ENCODE data around the gene WDR37. TPM values are rescaled to one million over a fixed set of nuclear protein-coding genes. Genes with fewer than 3 reads are reported as not detected.

Gene WDR37
- total and polyA plus RNA-seq, 10 donors = 8.4 to 60.6 (median 33.9) TPM

DNA sequence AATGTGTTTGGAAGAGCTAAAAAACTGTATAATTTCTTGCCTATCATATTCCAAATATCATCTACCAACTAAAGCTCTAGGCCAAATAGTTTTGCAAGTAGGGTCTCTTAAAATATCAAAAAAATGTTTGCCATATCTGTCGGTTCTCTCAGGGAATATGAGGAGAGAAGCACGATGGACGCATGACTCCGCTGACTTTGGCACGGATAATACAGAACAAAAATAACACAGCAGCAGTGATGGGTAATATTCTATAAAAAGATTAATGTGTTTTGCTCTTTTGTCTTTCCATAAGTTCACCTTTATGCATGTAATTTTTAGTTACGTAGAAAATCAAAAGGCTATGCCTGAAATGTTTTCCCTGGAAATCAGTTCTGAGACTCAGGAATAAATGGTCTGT lies 29.6 kb upstream of the WDR37 start:
- intact Hi-C loops (cut with DNase I; ENCODE audit: low total_unique reads) = no loop called here
- TF ChIP-seq, protein P1, sequence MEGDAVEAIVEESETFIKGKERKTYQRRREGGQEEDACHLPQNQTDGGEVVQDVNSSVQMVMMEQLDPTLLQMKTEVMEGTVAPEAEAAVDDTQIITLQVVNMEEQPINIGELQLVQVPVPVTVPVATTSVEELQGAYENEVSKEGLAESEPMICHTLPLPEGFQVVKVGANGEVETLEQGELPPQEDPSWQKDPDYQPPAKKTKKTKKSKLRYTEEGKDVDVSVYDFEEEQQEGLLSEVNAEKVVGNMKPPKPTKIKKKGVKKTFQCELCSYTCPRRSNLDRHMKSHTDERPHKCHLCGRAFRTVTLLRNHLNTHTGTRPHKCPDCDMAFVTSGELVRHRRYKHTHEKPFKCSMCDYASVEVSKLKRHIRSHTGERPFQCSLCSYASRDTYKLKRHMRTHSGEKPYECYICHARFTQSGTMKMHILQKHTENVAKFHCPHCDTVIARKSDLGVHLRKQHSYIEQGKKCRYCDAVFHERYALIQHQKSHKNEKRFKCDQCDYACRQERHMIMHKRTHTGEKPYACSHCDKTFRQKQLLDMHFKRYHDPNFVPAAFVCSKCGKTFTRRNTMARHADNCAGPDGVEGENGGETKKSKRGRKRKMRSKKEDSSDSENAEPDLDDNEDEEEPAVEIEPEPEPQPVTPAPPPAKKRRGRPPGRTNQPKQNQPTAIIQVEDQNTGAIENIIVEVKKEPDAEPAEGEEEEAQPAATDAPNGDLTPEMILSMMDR (IDR thresholded peaks at IDR 0.05 in 8 of 11, conservative IDR thresholded peaks at IDR 0.05 in 3 of 11) = no peak
- no peak for TF ChIP-seq POLR2AphosphoS5 (IDR thresholded peaks at IDR 0.05)
- no peak for TF ChIP-seq POLR2A (IDR thresholded peaks at IDR 0.05)
- H3K27ac ChIP-seq = no peak overlapping the region
- no peaks in the 10 kb centered on the region for H3K27me3 ChIP-seq (replicated peaks in 1 of 7)
- no peaks in the 10 kb centered on the region for H3K4me1 ChIP-seq
- DNase-seq = no peak
- H3K36me3 ChIP-seq = no peaks in the 10 kb centered on the region
- 95 to 98% (median 97%) methylated on average over 6 of the region's 6 CpGs for WGBS, 5 donors
- H3K4me3 ChIP-seq = no peak overlapping the region
- no peaks in the 10 kb centered on the region for H3K9me3 ChIP-seq

DNA sequence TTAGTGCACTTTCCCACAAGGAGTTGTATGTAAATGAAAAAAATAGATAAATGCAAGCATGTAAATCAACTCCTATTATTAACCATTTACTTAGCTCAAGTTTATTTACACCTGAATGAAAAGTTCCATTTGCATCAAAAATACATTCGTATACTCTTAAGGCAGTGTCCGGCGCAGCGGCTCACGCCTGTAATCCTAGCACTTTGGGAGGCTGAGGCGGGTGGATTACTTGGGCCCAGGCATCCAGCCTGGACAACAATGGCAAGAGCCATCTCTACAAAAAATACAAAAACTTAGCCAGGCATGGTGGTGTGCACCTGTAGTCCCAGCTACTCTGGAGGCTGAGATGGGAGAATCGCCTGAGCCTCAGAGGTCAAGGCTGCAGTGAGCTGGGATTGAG lies 26.3 kb upstream of the WDR37 start:
- Histone ChIP-seq H3K4me1 (no peaks in the 10 kb centered on the region), H3K36me3 (no peaks in the 10 kb centered on the region), H3K4me3 (no peak overlapping the region), H3K27ac (no peak overlapping the region), H3K9me3 (no peaks in the 10 kb centered on the region), H3K27me3 (replicated peaks in 1 of 7) (no peaks in the 10 kb centered on the region)
- TF ChIP-seq POLR2AphosphoS5 (IDR thresholded peaks at IDR 0.05) = no peak
- TF ChIP-seq POLR2A (IDR thresholded peaks at IDR 0.05) = no peak
- TF ChIP-seq, protein P1 (IDR thresholded peaks at IDR 0.05 in 8 of 11, conservative IDR thresholded peaks at IDR 0.05 in 3 of 11) = no peak
- 96 to 97% (median 96%) methylated on average over 7 of the region's 7 CpGs for WGBS, 5 donors
- DNase-seq = no peak
- intact Hi-C loops (cut with DNase I; ENCODE audit: low total_unique reads) = no loop called here

DNA sequence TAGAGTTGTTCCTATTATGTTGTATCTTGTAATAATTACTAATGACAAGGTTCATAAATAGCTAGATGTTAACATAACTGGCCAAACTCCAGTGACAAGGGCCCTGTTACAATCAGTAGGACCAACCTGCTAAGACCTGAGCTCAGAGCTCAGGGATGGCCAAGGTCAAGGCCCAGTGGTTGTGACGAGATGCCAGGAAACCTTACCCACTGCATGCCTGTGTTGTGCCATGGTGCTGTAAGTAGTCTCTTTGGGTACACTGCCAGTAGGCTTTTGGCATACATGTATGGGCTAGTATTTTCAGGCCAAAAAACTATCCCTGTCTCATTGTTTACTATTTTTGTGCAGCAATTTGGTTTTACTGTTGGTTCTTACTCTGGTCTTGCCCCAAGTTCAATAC lies 22.6 kb upstream of the WDR37 start:
- WGBS, 5 donors = 60 to 89% (median 74%) methylated on average over 1 of the region's 1 CpG
- H3K36me3 ChIP-seq = peaks cover 0 to 25% (median 0%) of the 10 kb centered on the region in 6 donors

DNA sequence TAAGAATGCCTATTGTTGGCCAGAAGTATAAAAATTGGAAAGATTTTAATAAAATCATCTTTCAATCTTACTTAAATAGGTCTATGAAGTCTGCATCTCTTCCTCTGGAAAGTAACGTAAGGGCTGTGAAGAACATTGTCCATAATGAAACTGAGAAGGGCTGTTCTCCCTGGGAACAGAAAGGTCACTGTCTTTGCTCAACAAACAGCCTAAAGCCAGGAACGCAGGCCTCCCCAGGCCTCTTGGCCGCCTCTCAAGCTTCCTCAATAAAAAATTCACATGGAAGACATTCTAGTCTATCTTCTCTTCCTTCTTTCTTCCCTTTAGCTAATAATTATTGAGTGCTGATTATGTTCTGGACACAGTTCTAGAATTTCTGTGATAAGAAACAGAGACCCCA lies 21.4 kb upstream of the WDR37 start:
- peaks cover 0 to 1% (median 0%) of the 10 kb centered on the region in 6 donors for H3K4me1 ChIP-seq
- 83 to 90% (median 88%) methylated on average over 3 of the region's 3 CpGs for WGBS, 5 donors
- H3K27ac ChIP-seq = no peak overlapping the region
- DNase-seq = no peak
- intact Hi-C loops (cut with DNase I; ENCODE audit: low total_unique reads) = no loop called here
- no peaks in the 10 kb centered on the region for H3K9me3 ChIP-seq
- H3K36me3 ChIP-seq = peaks cover 0 to 35% (median 5%) of the 10 kb centered on the region in 6 donors
- no peaks in the 10 kb centered on the region for H3K27me3 ChIP-seq (replicated peaks in 1 of 7)
- H3K4me3 ChIP-seq = no peak overlapping the region
- TF ChIP-seq, protein P1 (IDR thresholded peaks at IDR 0.05 in 8 of 11, conservative IDR thresholded peaks at IDR 0.05 in 3 of 11) = no peak
- TF ChIP-seq POLR2A (IDR thresholded peaks at IDR 0.05) (no peak), POLR2AphosphoS5 (IDR thresholded peaks at IDR 0.05) (no peak)

More for the DNA sequence above, 22.6 kb upstream of the WDR37 start:
- Histone ChIP-seq H3K27me3 (replicated peaks in 1 of 7) (no peaks in the 10 kb centered on the region), H3K4me3 (no peak overlapping the region), H3K27ac (no peak overlapping the region), H3K9me3 (no peaks in the 10 kb centered on the region), H3K4me1 (no peaks in the 10 kb centered on the region)
- no peak for DNase-seq
- intact Hi-C loops (cut with DNase I; ENCODE audit: low total_unique reads) = no loop called here
- TF ChIP-seq POLR2AphosphoS5 (IDR thresholded peaks at IDR 0.05) (no peak), POLR2A (IDR thresholded peaks at IDR 0.05) (no peak)
- TF ChIP-seq, protein P1 (IDR thresholded peaks at IDR 0.05 in 8 of 11, conservative IDR thresholded peaks at IDR 0.05 in 3 of 11) = no peak
